NB4 (cell line): ENCODE measurements around the gene CHIC2.

ENCODE experiments used
- MYC ChIP-seq: IDR thresholded peaks from 2 replicates; pipeline ENCODE4 v1.6.1; 2011; ENCODE audit warnings: low read depth, low read length
- POLR2A ChIP-seq: IDR thresholded peaks from 2 replicates; pipeline ENCODE4 v1.6.1; 2011; ENCODE audit warnings: mild to moderate bottlenecking; ENCODE audit not compliant: insufficient read length; ENCODE audit errors: extremely low read depth
- TF ChIP-seq, protein P1 (sequence below): IDR thresholded peaks from one replicate; pipeline ENCODE4 v1.5.1; 2012; ENCODE audit warnings: low read depth, low read length

DNA sequence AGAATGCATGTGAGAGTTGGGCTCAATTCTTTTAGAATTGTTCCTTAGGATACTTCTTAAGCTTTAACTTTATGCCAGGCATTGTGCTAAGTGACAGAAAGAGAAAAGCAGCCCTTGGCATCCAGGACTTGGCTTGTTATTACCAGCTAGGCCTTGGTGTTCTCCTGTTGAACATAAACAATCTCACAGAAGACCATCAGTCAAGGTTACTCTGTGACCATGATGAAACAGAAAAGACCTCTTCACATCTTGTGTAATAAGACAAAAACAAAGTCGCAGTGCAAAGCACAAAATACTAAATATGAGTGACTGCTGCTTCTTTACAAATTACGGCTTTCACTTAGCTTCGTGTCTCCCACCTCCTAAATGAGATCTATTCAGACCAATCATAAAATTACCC lies 71.6 kb downstream of the CHIC2 start:
- TF ChIP-seq, protein P1, sequence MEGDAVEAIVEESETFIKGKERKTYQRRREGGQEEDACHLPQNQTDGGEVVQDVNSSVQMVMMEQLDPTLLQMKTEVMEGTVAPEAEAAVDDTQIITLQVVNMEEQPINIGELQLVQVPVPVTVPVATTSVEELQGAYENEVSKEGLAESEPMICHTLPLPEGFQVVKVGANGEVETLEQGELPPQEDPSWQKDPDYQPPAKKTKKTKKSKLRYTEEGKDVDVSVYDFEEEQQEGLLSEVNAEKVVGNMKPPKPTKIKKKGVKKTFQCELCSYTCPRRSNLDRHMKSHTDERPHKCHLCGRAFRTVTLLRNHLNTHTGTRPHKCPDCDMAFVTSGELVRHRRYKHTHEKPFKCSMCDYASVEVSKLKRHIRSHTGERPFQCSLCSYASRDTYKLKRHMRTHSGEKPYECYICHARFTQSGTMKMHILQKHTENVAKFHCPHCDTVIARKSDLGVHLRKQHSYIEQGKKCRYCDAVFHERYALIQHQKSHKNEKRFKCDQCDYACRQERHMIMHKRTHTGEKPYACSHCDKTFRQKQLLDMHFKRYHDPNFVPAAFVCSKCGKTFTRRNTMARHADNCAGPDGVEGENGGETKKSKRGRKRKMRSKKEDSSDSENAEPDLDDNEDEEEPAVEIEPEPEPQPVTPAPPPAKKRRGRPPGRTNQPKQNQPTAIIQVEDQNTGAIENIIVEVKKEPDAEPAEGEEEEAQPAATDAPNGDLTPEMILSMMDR = no peak
- TF ChIP-seq POLR2A (no peak), MYC (no peak)
